Measurements from ENCODE around the gene EXOC7. TPM values are rescaled to one million over a fixed set of nuclear protein-coding genes. Genes with fewer than 3 reads are reported as not detected.

Gene EXOC7
- total and polyA plus RNA-seq, 2 of the 8 experiments (the other 6 are each of a cell fraction or from before 2014, with no cell fraction given): 77.1 to 92.6 TPM

- WGBS, 2 experiments (ENCODE audit: extremely low coverage in 1 of 2, insufficient coverage in 1 of 2, insufficient read length in 1 of 2, insufficient replicate concordance in 2 of 2, low coverage in 1 of 2, low lambda C conversion rate in 2 of 2, missing lambda C conversion rate in 1 of 2): 21% methylated on average over 4 of the region's 4 CpGs; no CpG with 5 or more reads in 1 of the 2 experiments
- Histone ChIP-seq H3K9me3 (ENCODE audit: insufficient read depth in 2 of 2, low read depth in 1 of 2, low read length in 1 of 2) (no peaks in the 10 kb centered on the region), H3K9ac (replicated peaks in 1 of 4; ENCODE audit: extremely low read depth in 1 of 4, low read depth in 3 of 4, low read length in 3 of 4) (peak overlapping the region; percentile 38 to 75 (median 71)), H3K4me3 (ENCODE audit: extremely low read depth in 1 of 4, insufficient read depth in 2 of 4, low read depth in 3 of 4, low read length in 4 of 4) (peak overlapping the region; percentile 53 to 81 (median 73)), H4K20me1 (replicated peaks in 1 of 2; ENCODE audit: control insufficient read depth in 1 of 2, insufficient read depth in 2 of 2, low read length in 2 of 2) (no peaks in the 10 kb centered on the region), H3K27ac (ENCODE audit: low read depth, low read length) (0 out of 2 replicates have a peak overlapping the region, but pooled peaks have one; percentile 16), H3K79me1 (ENCODE audit: low read depth, low read length) (peaks cover 8% of the 10 kb centered on the region), H4K91ac (replicated peaks; ENCODE audit: insufficient read length, low read length) (peak overlapping the region; percentile 6), H4K5ac (ENCODE audit: insufficient read length, low read depth, low read length) (peak overlapping the region; percentile 12), H3K23ac (ENCODE audit: insufficient read length) (no peak overlapping the region), H4K8ac (ENCODE audit: extremely low read depth, insufficient read depth, low read length) (no peak overlapping the region), H2BK20ac (ENCODE audit: low read length) (no peak overlapping the region), H3K27me3 (replicated peaks in 1 of 4; ENCODE audit: control insufficient read depth in 3 of 4, extremely low read depth in 1 of 4, insufficient read depth in 3 of 4, low read length in 3 of 4) (no peaks in the 10 kb centered on the region), H3K14ac (ENCODE audit: insufficient read length) (no peak overlapping the region), H3K23me2 (ENCODE audit: low read depth, low read length) (peaks cover 9% of the 10 kb centered on the region; the same call in 1 of the 2 replicates), H2BK15ac (ENCODE audit: low read length) (peak overlapping the region; percentile 11; the same call in 1 of the 2 replicates), H3K56ac (replicated peaks; ENCODE audit: insufficient read length, low read depth, low read length) (no peak overlapping the region), H3K18ac (ENCODE audit: extremely low read depth, low read length) (no peak overlapping the region), H2BK12ac (ENCODE audit: low read depth, low read length) (no peak overlapping the region), H2AFZ (ENCODE audit: low read length) (peak overlapping the region; percentile 18; the same call in 1 of the 2 replicates), H2AK5ac (ENCODE audit: low read depth, low read length) (0 out of 2 replicates have a peak overlapping the region, but pooled peaks have one; percentile 3), H3K79me2 (ENCODE audit: control insufficient read depth in 1 of 2, insufficient read depth in 2 of 2, low read length in 2 of 2) (peaks cover 5 to 8% of the 10 kb centered on the region in 2 experiments; a peak in 3 of 4 replicates), H3K4me1 (replicated peaks in 1 of 4; ENCODE audit: control insufficient read depth in 3 of 4, insufficient read depth in 4 of 4, low read length in 3 of 4) (peaks cover 6 to 16% (median 9%) of the 10 kb centered on the region in 4 experiments; a peak in 6 of 7 replicates), H3K4me2 (ENCODE audit: insufficient read depth in 1 of 2, low read depth in 2 of 2, low read length in 2 of 2) (peak overlapping the region; percentile 78 to 97), H2BK120ac (replicated peaks; ENCODE audit: low read depth, low read length) (no peak overlapping the region), H2BK5ac (ENCODE audit: low read depth, low read length) (peak overlapping the region; percentile 86), H3K4ac (replicated peaks; ENCODE audit: insufficient read length, low read depth, low read length) (no peak overlapping the region), H3K36me3 (ENCODE audit: control insufficient read depth in 2 of 4, insufficient read depth in 4 of 4, low read length in 3 of 4) (peaks cover 9 to 28% (median 12%) of the 10 kb centered on the region in 4 experiments)
- ChIA-PET CTCF (ENCODE audit: partially characterized antibody) (interaction anchor here (1.1 to 41.5 kb wide), 12 partner anchors 10 to 177 kb away, joined by 3 to 778 read pairs (median 5); partner anchors contain the start of gene FOXJ1), POLR2A (ENCODE audit: partially characterized antibody) (interaction anchor here (0.6 to 4.6 kb wide), 16 partner anchors 8 to 198 kb away, joined by 3 to 23 read pairs (median 4); partner anchors contain the start of genes GALR2, MRPL38, UBALD2 and ZACN)
- TF ChIP-seq BACH1 (IDR thresholded peaks at IDR 0.05; ENCODE audit: low read length) (no peak), SAP30 (IDR thresholded peaks at IDR 0.05; ENCODE audit: insufficient read depth, insufficient replicate concordance, low read length) (peak; percentile 59)
- DNase-seq (ENCODE audit: low read depth in 1 of 2, low spot score in 2 of 2) (no peak), FAIRE-seq (no peak)
These were observed 678 bp downstream of the EXOC7 start for GRCh38 chr17:76102944-76103273.

Data from H1 (cell line).